ENCODE data around the gene SLC1A1. TPM values are rescaled to one million over a fixed set of nuclear protein-coding genes. Genes with fewer than 3 reads are reported as not detected.

SLC1A1 gene
- total and polyA plus RNA-seq, 4 donors: 5.1 to 13.8 (median 5.4) TPM

GRCh38 chr9:4585135-4585534, 94.9 kb downstream of the SLC1A1 start:
- no peak overlapping the region for H3K4me3 ChIP-seq
- no peaks in the 10 kb centered on the region for H3K27me3 ChIP-seq (ENCODE audit: control insufficient read depth in 3 of 3, insufficient read depth in 3 of 3, low read length in 2 of 3)
- no peak overlapping the region for H3K9ac ChIP-seq (ENCODE audit: insufficient read depth in 1 of 2, low read length in 2 of 2)
- WGBS, 2 donors: 89 to 93% methylated on average over 5 of the region's 5 CpGs
- peaks cover 0 to 7% (median 0%) of the 10 kb centered on the region in 5 donors for H3K4me1 ChIP-seq (ENCODE audit: control insufficient read depth in 5 of 5, insufficient read depth in 5 of 5, low read length in 5 of 5)
- no peak for TF ChIP-seq CTCF (IDR thresholded peaks at IDR 0.05; ENCODE audit: control extremely low read depth, extremely low read depth)
- ATAC-seq (ENCODE audit: insufficient read depth, low FRiP score) (no peak), DNase-seq (no peak)
- H3K36me3 ChIP-seq (ENCODE audit: control insufficient read depth in 4 of 4, insufficient read depth in 4 of 4, low read length in 4 of 4): peaks cover 0 to 11% (median 0%) of the 10 kb centered on the region in 4 donors
- no peaks in the 10 kb centered on the region for H3K9me3 ChIP-seq (ENCODE audit: control insufficient read depth in 4 of 4, insufficient read depth in 3 of 4, low read length in 3 of 4)
- no peak overlapping the region for H3K27ac ChIP-seq (ENCODE audit: low read depth in 1 of 2, low read length in 1 of 2)

- H3K9me3 ChIP-seq (ENCODE audit: control insufficient read depth in 4 of 4, insufficient read depth in 3 of 4, low read length in 3 of 4): no peaks in the 10 kb centered on the region
- TF ChIP-seq CTCF (IDR thresholded peaks at IDR 0.05; ENCODE audit: control extremely low read depth, extremely low read depth): no peak
- peak in 2 of 3 donors; percentile 12 to 52 for DNase-seq
- H3K27ac ChIP-seq (ENCODE audit: low read depth in 1 of 2, low read length in 1 of 2): no peak overlapping the region
- 55 to 78% methylated on average over 2 of the region's 2 CpGs for WGBS, 2 donors
- peaks cover 0 to 7% (median 0%) of the 10 kb centered on the region in 4 donors for H3K36me3 ChIP-seq (ENCODE audit: control insufficient read depth in 4 of 4, insufficient read depth in 4 of 4, low read length in 4 of 4)
- H3K9ac ChIP-seq (ENCODE audit: insufficient read depth in 1 of 2, low read length in 2 of 2): peak overlapping the region in 1 of 2 donors; percentile 10
- no peak for ATAC-seq (ENCODE audit: insufficient read depth, low FRiP score)
- H3K4me3 ChIP-seq: no peak overlapping the region
- no peaks in the 10 kb centered on the region for H3K27me3 ChIP-seq (ENCODE audit: control insufficient read depth in 3 of 3, insufficient read depth in 3 of 3, low read length in 2 of 3)
- peaks cover 0 to 21% (median 5%) of the 10 kb centered on the region in 5 donors for H3K4me1 ChIP-seq (ENCODE audit: control insufficient read depth in 5 of 5, insufficient read depth in 5 of 5, low read length in 5 of 5)
Observed at GRCh38 chr9:4588721-4589120, 98.5 kb downstream of the SLC1A1 start.

- Histone ChIP-seq H3K4me1 (ENCODE audit: control insufficient read depth in 5 of 5, insufficient read depth in 5 of 5, low read length in 5 of 5) (peaks cover 0 to 21% (median 5%) of the 10 kb centered on the region in 5 donors), H3K36me3 (ENCODE audit: control insufficient read depth in 4 of 4, insufficient read depth in 4 of 4, low read length in 4 of 4) (no peaks in the 10 kb centered on the region), H3K4me3 (no peak overlapping the region), H3K27me3 (ENCODE audit: control insufficient read depth in 3 of 3, insufficient read depth in 3 of 3, low read length in 2 of 3) (no peaks in the 10 kb centered on the region), H3K9ac (ENCODE audit: insufficient read depth in 1 of 2, low read length in 2 of 2) (no peak overlapping the region), H3K9me3 (ENCODE audit: control insufficient read depth in 4 of 4, insufficient read depth in 3 of 4, low read length in 3 of 4) (no peaks in the 10 kb centered on the region), H3K27ac (ENCODE audit: low read depth in 1 of 2, low read length in 1 of 2) (no peak overlapping the region)
- TF ChIP-seq CTCF (IDR thresholded peaks at IDR 0.05; ENCODE audit: control extremely low read depth, extremely low read depth): no peak
- DNase-seq (peak in 2 of 3 donors; percentile 37 to 66), ATAC-seq (ENCODE audit: insufficient read depth, low FRiP score) (peak; percentile 32)
- 59 to 82% methylated on average over 8 of the region's 8 CpGs for WGBS, 2 donors
Observed at GRCh38 chr9:4590430-4591122, 100.3 kb downstream of the SLC1A1 start.
